Astrocyte of the spinal cord (primary cell): Measurements from ENCODE around the gene MPP3.

Source experiments
- DNase-seq: peaks from one replicate; pipeline ENCODE4 v3.0.0; 2011; ENCODE audit warnings: low read depth, low spot score
- H3K4me3 ChIP-seq: 2 replicates; pipeline ENCODE4 v1.5.1; 2011; ENCODE audit warnings: low read depth, mild to moderate bottlenecking, low read length, moderate library complexity
- CTCF ChIP-seq: IDR thresholded peaks from 2 replicates; pipeline ENCODE4 v1.5.1; 2012; ENCODE audit warnings: low read depth, mild to moderate bottlenecking, low read length, inconsistent platforms
- in situ Hi-C: cut with HindIII; loops from 2 replicates; pipeline ENCODE4 v1.10.0; 2017; ENCODE audit warnings: low sequenced_read_pairs

Gene MPP3

GRCh38 chr17:43860927-43861622 lies 28.1 kb upstream of the MPP3 start:
- no peak overlapping the region for H3K4me3 ChIP-seq
- DNase-seq, result no peak
- in situ Hi-C loops, result no loop called here
- TF ChIP-seq CTCF, result no peak

DNA sequence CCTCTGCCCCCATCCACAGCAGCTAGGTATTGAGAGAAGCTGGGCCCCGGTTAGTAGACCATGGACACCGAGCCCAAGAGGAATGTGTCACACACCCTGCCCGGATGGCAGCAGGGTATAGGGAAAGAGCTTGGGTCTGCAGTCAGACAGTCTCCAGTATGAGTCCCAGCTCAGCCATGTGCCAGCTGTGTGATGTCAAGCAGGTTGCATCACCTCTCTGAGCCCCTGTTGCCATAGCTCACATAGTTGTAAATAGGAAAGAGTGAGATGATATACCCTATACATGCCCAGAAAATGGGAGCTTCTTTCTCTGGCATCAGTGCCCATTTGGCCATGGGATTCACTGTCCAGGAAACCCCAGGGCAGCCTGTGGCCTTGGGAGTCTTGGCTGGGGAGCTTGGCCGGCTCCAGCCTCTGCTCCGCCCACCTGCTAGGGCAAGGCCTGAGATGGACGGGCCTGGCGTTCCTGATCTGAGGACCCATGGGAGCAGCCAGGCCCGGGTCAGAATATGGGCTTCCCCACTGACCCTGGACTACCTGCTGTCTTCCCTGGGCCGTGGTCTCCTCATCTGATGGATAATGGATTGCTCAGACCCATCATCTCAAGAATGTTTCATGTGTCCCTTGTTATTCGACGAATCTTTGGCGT lies 27.3 kb upstream of the MPP3 start:
- TF ChIP-seq CTCF, result no peak
- no peak for DNase-seq
- in situ Hi-C loops, result no loop called here
- H3K4me3 ChIP-seq, result no peak overlapping the region

DNA sequence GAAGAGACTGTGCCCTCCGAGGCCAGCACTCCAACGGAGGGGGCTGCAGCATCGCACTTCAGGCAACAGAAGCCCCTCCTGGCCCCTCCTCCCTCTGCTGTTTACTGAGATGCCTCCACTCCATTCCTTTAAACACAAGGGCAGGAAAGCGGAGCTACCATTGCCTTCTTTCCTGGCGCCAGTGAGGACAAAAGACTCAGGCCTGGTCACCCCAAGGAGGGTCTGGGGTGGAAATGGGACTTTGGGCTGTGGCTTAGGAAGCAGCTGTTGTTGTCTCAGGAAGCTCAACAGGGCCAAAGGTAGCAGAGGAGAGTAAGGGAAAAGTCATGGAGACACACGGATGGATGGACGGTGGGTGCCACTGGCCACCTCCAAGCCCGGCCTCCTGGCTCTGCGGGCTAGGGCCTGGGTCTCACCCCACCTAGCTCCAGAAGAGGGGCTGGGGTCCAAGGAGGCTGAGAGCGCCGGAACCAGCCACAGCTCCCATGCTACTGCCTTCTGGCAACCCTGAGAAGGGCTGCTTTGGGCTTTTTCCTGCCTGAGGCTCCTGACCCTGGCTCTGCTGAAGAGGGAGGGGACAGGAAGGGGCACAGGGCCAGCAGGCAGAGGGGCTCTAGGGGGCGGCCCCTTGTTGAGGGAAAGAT lies 25.1 kb upstream of the MPP3 start:
- in situ Hi-C loops, result no loop called here
- TF ChIP-seq CTCF, result no peak
- DNase-seq, result no peak
- H3K4me3 ChIP-seq, result no peak overlapping the region

- DNase-seq, result no peak
- in situ Hi-C loops, result no loop called here
- H3K4me3 ChIP-seq, result no peak overlapping the region
- no peak for TF ChIP-seq CTCF
Observed at GRCh38 chr17:43857141-43857540, 24.2 kb upstream of the MPP3 start.

DNA sequence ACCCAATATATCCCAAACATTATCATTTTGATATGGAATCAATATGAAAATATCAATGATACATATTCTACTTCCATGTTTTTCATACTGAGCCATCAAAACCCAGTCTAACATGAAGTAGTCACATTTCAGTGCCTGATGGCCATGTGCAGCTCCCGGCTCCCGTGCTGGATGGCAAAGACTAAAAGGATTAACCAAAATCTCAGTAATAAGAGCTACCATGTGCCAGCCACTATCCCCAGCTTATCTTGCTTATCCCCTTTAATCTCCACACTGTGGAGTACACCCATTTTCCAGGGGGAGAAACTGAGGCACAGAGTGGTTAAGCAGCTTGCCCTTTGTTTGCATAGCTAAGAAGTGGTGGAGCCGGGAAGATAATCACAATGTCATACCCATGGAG lies 23.2 kb upstream of the MPP3 start:
- DNase-seq, result no peak
- in situ Hi-C loops, result no loop called here
- no peak overlapping the region for H3K4me3 ChIP-seq
- no peak for TF ChIP-seq CTCF

- in situ Hi-C loops, result no loop called here
- DNase-seq, result no peak
- H3K4me3 ChIP-seq, result no peak overlapping the region
- TF ChIP-seq CTCF, result no peak
Observed at GRCh38 chr17:43855061-43855460, 22.1 kb upstream of the MPP3 start.
